Measurements from ENCODE around the gene CDH12.

DNA sequence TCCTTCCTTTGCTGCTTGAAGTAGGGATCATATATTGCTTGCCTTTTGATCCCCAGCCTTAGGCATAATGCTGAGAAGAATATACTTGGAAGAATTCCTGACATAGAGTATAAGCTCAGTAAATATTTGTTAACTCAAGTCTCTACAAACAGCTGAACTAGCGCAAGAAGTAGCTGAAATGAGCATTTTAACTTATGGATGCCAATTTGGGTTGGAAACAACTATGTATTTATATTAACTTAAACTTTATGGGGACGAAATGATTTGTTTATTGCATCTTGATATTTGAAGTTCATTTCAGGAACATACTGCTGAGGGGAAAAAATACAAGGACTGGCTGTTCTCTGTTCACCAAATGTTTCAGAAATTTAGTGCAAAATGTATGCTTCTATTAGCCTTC is 258.7 kb downstream of the CDH12 start:
- TF ChIP-seq KDM1A (IDR thresholded peaks at IDR 0.05; ENCODE audit: low read depth) (no peak), CEBPB (IDR thresholded peaks at IDR 0.05) (no peak), RAD21 (conservative IDR thresholded peaks at IDR 0.05 in 1 of 2, IDR thresholded peaks at IDR 0.05 in 1 of 2) (no peak), POLR2A (IDR thresholded peaks at IDR 0.05; ENCODE audit: low read length) (no peak), FOXS1 (CRISPR knock-in tag; IDR thresholded peaks at IDR 0.05) (no peak), CHD4 (IDR thresholded peaks at IDR 0.05; ENCODE audit: borderline replicate concordance) (no peak)
- TF ChIP-seq, protein P1, sequence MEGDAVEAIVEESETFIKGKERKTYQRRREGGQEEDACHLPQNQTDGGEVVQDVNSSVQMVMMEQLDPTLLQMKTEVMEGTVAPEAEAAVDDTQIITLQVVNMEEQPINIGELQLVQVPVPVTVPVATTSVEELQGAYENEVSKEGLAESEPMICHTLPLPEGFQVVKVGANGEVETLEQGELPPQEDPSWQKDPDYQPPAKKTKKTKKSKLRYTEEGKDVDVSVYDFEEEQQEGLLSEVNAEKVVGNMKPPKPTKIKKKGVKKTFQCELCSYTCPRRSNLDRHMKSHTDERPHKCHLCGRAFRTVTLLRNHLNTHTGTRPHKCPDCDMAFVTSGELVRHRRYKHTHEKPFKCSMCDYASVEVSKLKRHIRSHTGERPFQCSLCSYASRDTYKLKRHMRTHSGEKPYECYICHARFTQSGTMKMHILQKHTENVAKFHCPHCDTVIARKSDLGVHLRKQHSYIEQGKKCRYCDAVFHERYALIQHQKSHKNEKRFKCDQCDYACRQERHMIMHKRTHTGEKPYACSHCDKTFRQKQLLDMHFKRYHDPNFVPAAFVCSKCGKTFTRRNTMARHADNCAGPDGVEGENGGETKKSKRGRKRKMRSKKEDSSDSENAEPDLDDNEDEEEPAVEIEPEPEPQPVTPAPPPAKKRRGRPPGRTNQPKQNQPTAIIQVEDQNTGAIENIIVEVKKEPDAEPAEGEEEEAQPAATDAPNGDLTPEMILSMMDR (IDR thresholded peaks at IDR 0.05) = no peak
- TF ChIP-seq, protein P2, sequence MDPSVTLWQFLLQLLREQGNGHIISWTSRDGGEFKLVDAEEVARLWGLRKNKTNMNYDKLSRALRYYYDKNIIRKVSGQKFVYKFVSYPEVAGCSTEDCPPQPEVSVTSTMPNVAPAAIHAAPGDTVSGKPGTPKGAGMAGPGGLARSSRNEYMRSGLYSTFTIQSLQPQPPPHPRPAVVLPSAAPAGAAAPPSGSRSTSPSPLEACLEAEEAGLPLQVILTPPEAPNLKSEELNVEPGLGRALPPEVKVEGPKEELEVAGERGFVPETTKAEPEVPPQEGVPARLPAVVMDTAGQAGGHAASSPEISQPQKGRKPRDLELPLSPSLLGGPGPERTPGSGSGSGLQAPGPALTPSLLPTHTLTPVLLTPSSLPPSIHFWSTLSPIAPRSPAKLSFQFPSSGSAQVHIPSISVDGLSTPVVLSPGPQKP (IDR thresholded peaks at IDR 0.05; ENCODE audit: low read depth, low read length) = no peak
